ENCODE data around the gene AVL9. TPM values are rescaled to one million over a fixed set of nuclear protein-coding genes. Genes with fewer than 3 reads are reported as not detected.

AVL9 gene
- total and polyA plus RNA-seq, 9 of the 15 experiments (the other 6 are each of a cell fraction or from before 2014, with no cell fraction given) = 6.4 to 66.2 (median 30.1) TPM

DNA sequence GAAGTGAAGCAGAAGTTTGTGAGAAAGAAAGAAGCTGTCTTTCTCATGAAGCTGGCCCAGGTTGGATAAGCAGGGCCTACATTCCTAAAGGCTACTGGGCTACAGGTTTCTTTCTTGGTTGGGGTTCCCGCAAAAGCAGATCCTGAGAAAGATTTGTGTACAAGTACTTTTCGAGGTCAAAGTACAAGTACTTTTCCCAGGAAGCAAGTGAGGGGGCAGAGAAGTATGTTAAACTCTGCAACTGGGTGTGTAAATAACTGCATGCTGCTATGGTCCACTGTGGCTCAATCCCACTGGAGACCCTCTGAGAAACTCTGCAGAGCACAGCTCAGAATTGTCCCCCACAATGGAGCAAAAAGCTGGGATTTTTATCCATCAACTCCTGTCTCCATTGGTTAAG lies 33.8 kb upstream of the AVL9 start:
- CTCF ChIA-PET (ENCODE audit: low intra/inter-chr PET ratio) = no interaction called here
- H3K9me3 ChIP-seq (replicated peaks; ENCODE audit: control insufficient read depth, insufficient read depth, low read depth, low read length) = no peaks in the 10 kb centered on the region
- no peak for DNase-seq (ENCODE audit: extremely low read depth in 1 of 4, low spot score in 3 of 4)
- no peak overlapping the region for H3K9ac ChIP-seq (ENCODE audit: insufficient read depth in 1 of 2, low read depth in 2 of 2, low read length in 2 of 2)
- 3% methylated on average over 2 of the region's 2 CpGs for WGBS (ENCODE audit: insufficient coverage, low coverage, missing lambda C conversion rate)
- no peaks in the 10 kb centered on the region for H3K9me1 ChIP-seq (ENCODE audit: control insufficient read depth, insufficient read depth, low read length)
- BruUV-seq (replicated peaks) = no TSS peak
- no peak overlapping the region for H2AFZ ChIP-seq (ENCODE audit: low read depth, low read length)
- intact Hi-C loops (cut with micrococcal nuclease) (no loop called here), in situ Hi-C loops (cut with MboI) (no loop called here)
- H4K20me1 ChIP-seq (replicated peaks; ENCODE audit: control insufficient read depth, insufficient read depth, low read length) = no peaks in the 10 kb centered on the region
- no peak overlapping the region for H3K4me3 ChIP-seq
- no peak overlapping the region for H3K4me2 ChIP-seq (ENCODE audit: insufficient read depth, low read length)
- H3K4me1 ChIP-seq (replicated peaks in 1 of 2; ENCODE audit: control insufficient read depth in 2 of 2, insufficient read depth in 2 of 2, low read length in 2 of 2) = no peaks in the 10 kb centered on the region
- POLR2A ChIA-PET = no interaction called here
- no peak for ATAC-seq
- H3K36me3 ChIP-seq (ENCODE audit: control insufficient read depth, insufficient read depth, low read length) = no peaks in the 10 kb centered on the region
- H3K79me2 ChIP-seq (ENCODE audit: control insufficient read depth, insufficient read depth, low read length) = no peaks in the 10 kb centered on the region
- H3K27ac ChIP-seq (ENCODE audit: extremely low read depth, low read depth, low read length) = no peak overlapping the region
- no peaks in the 10 kb centered on the region; a peak in 1 of 5 replicates for H3K27me3 ChIP-seq (ENCODE audit: control insufficient read depth in 2 of 2, insufficient read depth in 2 of 2, low read length in 2 of 2)
- no peak for FAIRE-seq
- TF ChIP-seq EP400 (IDR thresholded peaks at IDR 0.05) (no peak), KLF13 (tag; IDR thresholded peaks at IDR 0.05; ENCODE audit: borderline replicate concordance, low read depth) (no peak), IFI16 (CRISPR knock-in tag; IDR thresholded peaks at IDR 0.05) (no peak), HDAC3 (IDR thresholded peaks at IDR 0.05; ENCODE audit: borderline replicate concordance, partially characterized antibody) (no peak)

DNA sequence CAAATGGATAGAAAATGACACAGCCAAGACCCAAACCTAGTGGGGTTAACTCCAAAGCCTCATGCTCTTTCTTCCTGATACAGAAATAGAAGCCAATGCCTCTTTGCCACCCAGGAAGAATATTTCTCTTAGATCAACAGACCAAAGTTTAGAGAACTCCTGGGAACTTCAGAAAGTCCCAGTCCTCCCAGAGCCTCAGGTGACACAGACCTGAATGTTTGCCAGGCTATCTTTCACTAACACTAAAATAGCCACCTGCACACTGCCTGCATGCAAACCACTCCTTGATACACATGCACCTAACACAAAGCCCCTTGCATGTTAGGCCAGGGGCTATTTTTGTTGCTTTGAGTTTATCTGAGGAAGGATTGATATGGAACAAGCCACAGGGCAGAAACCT lies 32.8 kb upstream of the AVL9 start:
- Histone ChIP-seq H3K4me1 (replicated peaks in 1 of 2; ENCODE audit: control insufficient read depth in 2 of 2, insufficient read depth in 2 of 2, low read length in 2 of 2) (no peaks in the 10 kb centered on the region), H3K27ac (ENCODE audit: extremely low read depth, low read depth, low read length) (no peak overlapping the region), H3K4me3 (no peak overlapping the region), H3K27me3 (ENCODE audit: control insufficient read depth in 2 of 2, insufficient read depth in 2 of 2, low read length in 2 of 2) (no peaks in the 10 kb centered on the region), H4K20me1 (replicated peaks; ENCODE audit: control insufficient read depth, insufficient read depth, low read length) (no peaks in the 10 kb centered on the region), H3K36me3 (ENCODE audit: control insufficient read depth, insufficient read depth, low read length) (no peaks in the 10 kb centered on the region), H3K79me2 (ENCODE audit: control insufficient read depth, insufficient read depth, low read length) (no peaks in the 10 kb centered on the region), H3K4me2 (ENCODE audit: insufficient read depth, low read length) (no peak overlapping the region), H3K9me1 (ENCODE audit: control insufficient read depth, insufficient read depth, low read length) (no peaks in the 10 kb centered on the region), H3K9ac (ENCODE audit: insufficient read depth in 1 of 2, low read depth in 2 of 2, low read length in 2 of 2) (no peak overlapping the region), H2AFZ (ENCODE audit: low read depth, low read length) (no peak overlapping the region), H3K9me3 (replicated peaks; ENCODE audit: control insufficient read depth, insufficient read depth, low read depth, low read length) (no peaks in the 10 kb centered on the region)
- intact Hi-C loops (cut with micrococcal nuclease) (no loop called here), in situ Hi-C loops (cut with MboI) (no loop called here)
- ATAC-seq = no peak
- ChIA-PET POLR2A (no interaction called here), CTCF (ENCODE audit: low intra/inter-chr PET ratio) (no interaction called here)
- no peak for DNase-seq (ENCODE audit: extremely low read depth in 1 of 4, low spot score in 3 of 4)
- BruUV-seq (replicated peaks) = no TSS peak
- no peak for FAIRE-seq
- TF ChIP-seq TSC22D4 (tag; IDR thresholded peaks at IDR 0.05) (no peak), ZNF384 (IDR thresholded peaks at IDR 0.05; ENCODE audit: low read depth, low read length) (no peak), ZNF79 (CRISPR knock-in tag; IDR thresholded peaks at IDR 0.05; ENCODE audit: low read depth) (no peak), MEIS2 (IDR thresholded peaks at IDR 0.05; ENCODE audit: partially characterized antibody) (no peak), ZBTB2 (IDR thresholded peaks at IDR 0.05) (no peak), CBX1 (IDR thresholded peaks at IDR 0.05; ENCODE audit: low read depth) (no peak), RBM17 (IDR thresholded peaks at IDR 0.05; ENCODE audit: borderline replicate concordance, low read depth, low read length) (no peak)
- TF ChIP-seq, protein P1, sequence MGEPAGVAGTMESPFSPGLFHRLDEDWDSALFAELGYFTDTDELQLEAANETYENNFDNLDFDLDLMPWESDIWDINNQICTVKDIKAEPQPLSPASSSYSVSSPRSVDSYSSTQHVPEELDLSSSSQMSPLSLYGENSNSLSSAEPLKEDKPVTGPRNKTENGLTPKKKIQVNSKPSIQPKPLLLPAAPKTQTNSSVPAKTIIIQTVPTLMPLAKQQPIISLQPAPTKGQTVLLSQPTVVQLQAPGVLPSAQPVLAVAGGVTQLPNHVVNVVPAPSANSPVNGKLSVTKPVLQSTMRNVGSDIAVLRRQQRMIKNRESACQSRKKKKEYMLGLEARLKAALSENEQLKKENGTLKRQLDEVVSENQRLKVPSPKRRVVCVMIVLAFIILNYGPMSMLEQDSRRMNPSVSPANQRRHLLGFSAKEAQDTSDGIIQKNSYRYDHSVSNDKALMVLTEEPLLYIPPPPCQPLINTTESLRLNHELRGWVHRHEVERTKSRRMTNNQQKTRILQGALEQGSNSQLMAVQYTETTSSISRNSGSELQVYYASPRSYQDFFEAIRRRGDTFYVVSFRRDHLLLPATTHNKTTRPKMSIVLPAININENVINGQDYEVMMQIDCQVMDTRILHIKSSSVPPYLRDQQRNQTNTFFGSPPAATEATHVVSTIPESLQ (CRISPR knock-in tag; IDR thresholded peaks at IDR 0.05) = no peak

All from K562 (cell line).